ENCODE measurements around the gene FAM163A.
A peak's percentile ranks its signal among the peaks of the same experiment; 100 is the strongest.

The FAM163A gene

DNA sequence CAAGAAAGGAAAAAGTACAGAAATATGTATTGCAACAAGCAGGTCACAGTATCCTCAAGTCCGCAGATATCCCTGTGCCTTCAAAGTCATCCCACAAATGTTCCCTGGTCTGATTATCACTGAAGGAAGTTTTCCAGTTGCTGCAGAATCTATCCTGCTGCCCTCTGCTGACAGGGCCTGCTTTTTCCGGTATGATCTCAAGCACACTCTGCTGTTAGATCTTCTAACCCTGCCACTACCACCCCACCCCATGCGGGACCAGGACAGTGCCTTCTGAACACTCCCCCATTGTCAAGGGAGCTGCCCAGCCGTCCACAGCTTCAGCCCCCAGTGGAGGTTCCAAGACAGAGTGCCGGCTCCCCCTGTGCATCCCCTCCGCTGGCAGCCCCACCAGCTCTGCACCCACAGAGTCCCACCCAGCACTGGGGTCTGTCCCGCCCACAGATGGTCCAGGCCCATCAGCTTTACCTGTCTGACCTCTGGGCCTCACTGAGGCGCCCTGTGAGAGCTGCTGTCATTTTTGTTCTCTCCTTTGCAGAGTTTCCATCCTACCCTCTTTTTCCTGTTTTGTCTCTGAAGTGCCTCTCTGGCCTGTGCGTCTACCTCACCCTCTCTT lies 27.9 kb downstream of the FAM163A start:
- Histone ChIP-seq H3K9me3 (peaks cover 37% of the 10 kb centered on the region), H4K20me1 (no peaks in the 10 kb centered on the region), H3K4me1 (peaks cover 7% of the 10 kb centered on the region)

DNA sequence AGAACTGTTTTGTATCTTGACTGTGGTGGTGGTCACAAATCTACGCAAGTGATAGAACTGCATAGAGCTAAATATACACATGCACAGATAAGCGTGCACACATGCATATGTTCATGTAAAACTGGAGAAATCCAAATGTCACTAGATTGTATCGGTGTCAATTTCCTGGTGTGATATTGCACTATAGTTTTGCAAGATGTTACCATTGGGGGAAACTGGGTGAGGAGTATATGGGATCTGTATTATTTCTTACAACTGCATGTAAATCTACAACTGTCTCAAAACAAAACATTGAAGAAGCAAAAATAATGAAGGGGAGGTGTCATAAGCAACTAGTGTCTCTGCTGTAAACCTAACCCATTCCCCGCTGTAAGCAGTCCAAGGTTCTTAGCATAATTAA lies 30.2 kb downstream of the FAM163A start:
- TF ChIP-seq Cebpa-rat (IDR thresholded peaks at IDR 0.05): no peak
- no peak overlapping the region for H3K27ac ChIP-seq

More for the DNA sequence above, 27.9 kb downstream of the FAM163A start:
- no peaks in the 10 kb centered on the region for H3K36me3 ChIP-seq
- H3K4me3 ChIP-seq: no peak overlapping the region
- H3K9ac ChIP-seq: no peak overlapping the region
- peak overlapping the region; percentile 28; the same call in 1 of the 2 replicates for H3K4me2 ChIP-seq
- H3K27ac ChIP-seq: no peak overlapping the region
- no peak for TF ChIP-seq Cebpa-rat (IDR thresholded peaks at IDR 0.05)
- H3K27me3 ChIP-seq: no peaks in the 10 kb centered on the region

DNA sequence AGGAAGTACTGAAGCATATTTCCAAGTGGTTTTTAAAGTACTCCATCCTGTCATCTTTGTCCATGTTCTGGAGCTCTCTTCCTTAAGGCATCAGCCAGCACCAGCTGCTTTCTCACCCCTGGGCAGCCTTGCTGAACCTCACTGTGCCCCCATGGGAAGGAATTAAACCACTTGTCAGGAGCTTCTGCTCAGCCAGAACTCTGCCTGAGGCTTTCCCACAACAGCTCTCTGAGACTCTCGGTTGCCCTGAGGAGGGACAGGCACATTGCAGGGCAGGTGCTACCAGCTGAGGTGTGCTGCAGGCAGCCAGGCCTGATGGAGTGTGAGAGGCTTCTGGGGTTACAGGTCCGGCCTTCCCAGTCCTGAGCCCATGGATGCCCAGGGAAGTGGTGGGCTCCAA lies 30.9 kb downstream of the FAM163A start:
- Histone ChIP-seq H3K4me3 (no peak overlapping the region), H3K4me2 (no peak overlapping the region), H3K27me3 (no peaks in the 10 kb centered on the region), H3K4me1 (peaks cover 7% of the 10 kb centered on the region), H3K9me3 (peaks cover 24% of the 10 kb centered on the region), H3K36me3 (no peaks in the 10 kb centered on the region), H4K20me1 (no peaks in the 10 kb centered on the region), H3K27ac (no peak overlapping the region), H3K9ac (no peak overlapping the region)
- TF ChIP-seq Cebpa-rat (IDR thresholded peaks at IDR 0.05): no peak

More for the DNA sequence above, 30.2 kb downstream of the FAM163A start:
- Histone ChIP-seq H3K36me3 (no peaks in the 10 kb centered on the region), H4K20me1 (no peaks in the 10 kb centered on the region), H3K4me2 (no peak overlapping the region), H3K9me3 (peaks cover 26% of the 10 kb centered on the region), H3K4me1 (peaks cover 7% of the 10 kb centered on the region), H3K27me3 (no peaks in the 10 kb centered on the region), H3K4me3 (no peak overlapping the region), H3K9ac (no peak overlapping the region)

DNA sequence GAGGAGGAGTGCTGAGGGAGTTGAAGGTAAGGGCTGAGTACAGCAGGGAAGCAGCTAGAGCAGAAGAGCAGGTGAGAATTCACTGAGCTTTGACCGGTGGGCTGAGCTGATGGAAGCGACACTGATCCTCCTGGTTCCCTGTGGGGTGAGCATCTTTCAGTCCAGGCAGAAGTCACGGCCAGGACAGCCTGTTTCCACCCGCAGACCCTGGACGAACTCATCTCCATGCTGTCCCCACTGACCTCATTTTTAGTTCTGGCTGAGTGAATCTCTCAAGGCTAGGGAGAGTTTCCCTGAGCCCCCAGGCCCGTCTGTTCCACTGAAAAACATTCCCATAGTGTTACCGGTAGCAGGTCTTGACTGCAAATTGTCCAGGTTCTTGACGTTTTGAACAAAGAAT lies 31.5 kb downstream of the FAM163A start:
- Histone ChIP-seq H3K27ac (no peak overlapping the region), H3K4me3 (no peak overlapping the region), H3K9ac (no peak overlapping the region), H3K9me3 (peaks cover 24% of the 10 kb centered on the region), H3K4me1 (peaks cover 7% of the 10 kb centered on the region), H3K36me3 (no peaks in the 10 kb centered on the region), H3K27me3 (no peaks in the 10 kb centered on the region), H3K4me2 (no peak overlapping the region), H4K20me1 (no peaks in the 10 kb centered on the region)
- no peak for TF ChIP-seq Cebpa-rat (IDR thresholded peaks at IDR 0.05)

DNA sequence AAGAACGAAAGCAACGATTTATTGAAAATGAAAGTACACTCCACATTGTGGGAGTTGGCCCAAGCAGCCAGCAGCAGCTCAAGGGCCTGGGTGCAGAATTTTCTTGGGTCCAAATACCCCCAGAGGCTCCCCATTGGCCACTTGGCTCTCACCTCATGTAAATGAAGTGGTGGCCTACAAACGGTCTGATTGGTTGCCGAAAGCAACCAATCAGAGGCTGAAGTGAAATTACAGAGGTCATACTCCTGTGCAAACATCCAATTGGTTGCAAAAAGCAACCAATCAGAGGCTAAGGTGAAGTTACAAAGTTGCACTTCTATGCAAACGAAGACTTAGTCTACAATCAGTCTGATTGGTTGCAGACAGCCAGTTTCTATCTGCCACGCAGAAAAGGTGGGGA lies 31.9 kb downstream of the FAM163A start:
- Histone ChIP-seq H3K9me3 (peaks cover 24% of the 10 kb centered on the region), H3K27ac (no peak overlapping the region), H4K20me1 (no peaks in the 10 kb centered on the region), H3K9ac (no peak overlapping the region), H3K36me3 (no peaks in the 10 kb centered on the region), H3K4me2 (no peak overlapping the region), H3K4me3 (no peak overlapping the region), H3K27me3 (no peaks in the 10 kb centered on the region), H3K4me1 (peaks cover 7% of the 10 kb centered on the region)
- TF ChIP-seq Cebpa-rat (IDR thresholded peaks at IDR 0.05): no peak

DNA sequence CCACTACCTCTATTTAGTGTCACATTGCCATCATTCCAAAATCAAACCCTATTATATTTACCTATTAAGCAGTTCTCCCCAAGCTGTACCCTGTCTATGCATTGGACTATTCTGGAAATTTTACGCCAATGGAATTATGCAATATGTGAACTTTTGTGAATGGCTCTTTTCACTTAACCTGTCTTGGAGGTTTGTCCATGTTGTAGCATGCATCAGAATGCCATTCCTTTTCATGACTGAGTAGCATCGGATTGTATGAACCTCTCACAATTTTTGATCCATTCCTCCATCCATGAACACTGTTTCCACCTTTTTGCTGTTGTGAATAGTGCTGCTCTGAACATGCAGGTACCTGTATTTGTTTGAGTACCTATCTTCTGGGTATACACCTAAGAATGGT lies 33.7 kb downstream of the FAM163A start:
- no peak for TF ChIP-seq Cebpa-rat (IDR thresholded peaks at IDR 0.05)
- H3K36me3 ChIP-seq: no peaks in the 10 kb centered on the region
- no peak overlapping the region for H3K27ac ChIP-seq
- H3K4me3 ChIP-seq: no peak overlapping the region
- no peaks in the 10 kb centered on the region for H3K27me3 ChIP-seq
- peaks cover under 1% of the 10 kb centered on the region for H3K4me1 ChIP-seq
- H4K20me1 ChIP-seq: no peaks in the 10 kb centered on the region
- no peak overlapping the region for H3K4me2 ChIP-seq
- no peak overlapping the region for H3K9ac ChIP-seq
- H3K9me3 ChIP-seq: peaks cover 24% of the 10 kb centered on the region

DNA sequence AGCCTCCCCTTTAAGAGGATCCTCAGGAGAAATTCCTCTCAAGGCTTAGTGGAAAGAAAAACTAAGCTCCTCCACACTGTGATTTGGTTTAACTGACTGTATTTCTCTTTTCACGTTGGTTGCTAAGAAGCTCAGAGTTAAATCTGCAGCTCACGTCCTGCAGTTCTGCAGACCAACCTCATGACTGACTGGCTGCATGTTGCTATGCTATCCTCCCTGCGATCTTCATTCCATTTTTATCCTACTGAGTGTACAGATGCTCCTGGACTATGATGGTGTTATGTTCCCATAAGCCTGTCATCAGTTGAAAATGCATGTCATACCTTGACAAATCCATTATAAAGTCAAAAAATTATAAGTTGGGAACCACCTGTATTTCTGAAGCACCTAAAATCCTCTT lies 34.6 kb downstream of the FAM163A start:
- Histone ChIP-seq H3K4me1 (no peaks in the 10 kb centered on the region), H3K27ac (no peak overlapping the region), H3K36me3 (no peaks in the 10 kb centered on the region)

DNA sequence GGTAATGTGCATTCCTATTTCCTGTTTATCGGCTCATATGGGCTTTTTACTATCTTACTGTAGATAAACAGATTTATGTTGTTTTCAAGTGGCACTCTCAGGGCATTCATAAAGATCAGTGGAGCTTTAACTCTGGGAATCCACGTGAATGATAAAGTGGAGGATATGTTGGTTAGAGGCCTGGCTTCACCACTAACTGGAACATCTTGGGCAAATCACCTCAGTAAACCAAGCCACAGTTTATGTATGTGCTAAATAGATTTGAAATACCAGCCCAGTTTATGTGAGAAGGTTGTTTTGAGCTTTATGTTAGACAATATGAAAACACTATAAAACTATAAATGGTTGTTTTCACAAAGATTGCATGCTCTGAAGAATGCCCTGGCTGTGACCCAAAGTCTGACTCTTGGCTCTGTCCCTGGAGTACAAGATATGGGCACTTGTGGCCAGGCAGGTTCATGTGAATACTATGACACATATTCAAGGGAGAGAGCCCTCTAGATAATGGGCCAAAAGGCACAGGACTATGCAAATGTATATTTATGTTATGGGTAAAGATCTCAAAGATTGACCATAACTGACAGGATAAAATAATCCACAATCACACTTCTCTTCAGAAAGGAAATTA lies 36.7 kb downstream of the FAM163A start:
- TF ChIP-seq Cebpa-rat (IDR thresholded peaks at IDR 0.05): no peak
- Histone ChIP-seq H3K27me3 (no peaks in the 10 kb centered on the region), H3K4me3 (no peak overlapping the region), H3K4me2 (no peak overlapping the region), H3K36me3 (no peaks in the 10 kb centered on the region), H3K27ac (no peak overlapping the region), H3K9ac (no peak overlapping the region), H3K4me1 (no peaks in the 10 kb centered on the region), H3K9me3 (no peaks in the 10 kb centered on the region), H4K20me1 (no peaks in the 10 kb centered on the region)

More for the DNA sequence above, 34.6 kb downstream of the FAM163A start:
- Histone ChIP-seq H3K9me3 (peaks cover 15% of the 10 kb centered on the region), H3K27me3 (no peaks in the 10 kb centered on the region), H3K9ac (no peak overlapping the region), H4K20me1 (no peaks in the 10 kb centered on the region), H3K4me3 (no peak overlapping the region), H3K4me2 (no peak overlapping the region)
- no peak for TF ChIP-seq Cebpa-rat (IDR thresholded peaks at IDR 0.05)

DNA sequence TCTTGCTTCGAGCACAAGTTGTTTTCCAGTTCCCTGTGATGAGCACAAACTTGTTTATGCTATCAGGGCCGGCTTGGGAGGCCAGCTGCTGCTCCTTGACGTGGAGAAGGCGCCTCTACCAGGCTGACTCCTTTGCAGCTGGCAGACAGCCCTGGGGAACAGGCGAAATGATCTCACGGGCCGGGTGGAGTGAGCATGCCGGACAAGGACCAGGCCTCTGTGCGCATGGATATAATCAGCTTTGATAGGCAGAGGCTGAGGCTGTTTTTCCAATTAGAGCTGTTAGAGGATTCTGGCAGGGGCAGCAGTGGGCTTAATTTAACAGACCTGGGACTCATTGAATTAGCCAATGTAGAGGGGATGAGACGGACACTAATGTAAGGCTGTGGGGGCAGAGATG lies 38.9 kb downstream of the FAM163A start:
- Histone ChIP-seq H4K20me1 (no peaks in the 10 kb centered on the region), H3K36me3 (no peaks in the 10 kb centered on the region), H3K9ac (no peak overlapping the region), H3K27ac (no peak overlapping the region), H3K4me2 (no peak overlapping the region), H3K27me3 (no peaks in the 10 kb centered on the region), H3K9me3 (no peaks in the 10 kb centered on the region), H3K4me3 (no peak overlapping the region), H3K4me1 (no peaks in the 10 kb centered on the region)
- no peak for TF ChIP-seq Cebpa-rat (IDR thresholded peaks at IDR 0.05)

DNA sequence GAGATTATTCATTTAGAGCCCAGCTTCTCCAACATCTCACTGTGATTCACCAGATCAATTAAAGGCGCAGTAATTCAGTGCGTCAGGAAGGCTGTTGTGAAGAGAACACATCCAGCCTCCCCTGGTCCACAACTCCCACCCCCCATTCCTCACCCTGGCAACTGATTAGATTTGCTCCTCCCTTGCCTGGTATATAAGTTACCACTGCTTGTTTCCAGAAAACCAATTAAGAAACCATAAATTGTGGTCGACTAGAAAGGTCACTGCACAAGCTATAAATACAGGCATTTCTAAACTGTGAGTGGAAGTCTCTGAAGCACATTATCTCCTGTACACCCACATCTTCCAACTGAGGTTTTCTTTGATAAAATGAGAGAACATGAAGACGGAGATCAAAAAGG lies 41.9 kb downstream of the FAM163A start:
- no peaks in the 10 kb centered on the region for H3K27me3 ChIP-seq
- no peak overlapping the region for H3K27ac ChIP-seq
- H4K20me1 ChIP-seq: no peaks in the 10 kb centered on the region
- no peaks in the 10 kb centered on the region for H3K4me1 ChIP-seq
- no peak overlapping the region for H3K4me2 ChIP-seq
- no peaks in the 10 kb centered on the region for H3K9me3 ChIP-seq
- H3K4me3 ChIP-seq: no peak overlapping the region
- H3K36me3 ChIP-seq: no peaks in the 10 kb centered on the region
- no peak overlapping the region for H3K9ac ChIP-seq
- TF ChIP-seq Cebpa-rat (IDR thresholded peaks at IDR 0.05): no peak

All from BLaER1 (cell line).